HG03460 (cell line): ENCODE results near the gene RAB7A.
A peak's percentile ranks its signal among the peaks of the same experiment; 100 is the strongest.
"Not testable (repeated sequence)": the region's sequence is repeated elsewhere in the genome, so short reads cannot be mapped to it uniquely, and the experiment has no call there.

Experiments used
- ATAC-seq: cut with Tn5 transposase; IDR thresholded peaks from one replicate; pipeline ENCODE4 v1.9.1; 2021; ENCODE audit not compliant: unreplicated experiment

Gene RAB7A

DNA sequence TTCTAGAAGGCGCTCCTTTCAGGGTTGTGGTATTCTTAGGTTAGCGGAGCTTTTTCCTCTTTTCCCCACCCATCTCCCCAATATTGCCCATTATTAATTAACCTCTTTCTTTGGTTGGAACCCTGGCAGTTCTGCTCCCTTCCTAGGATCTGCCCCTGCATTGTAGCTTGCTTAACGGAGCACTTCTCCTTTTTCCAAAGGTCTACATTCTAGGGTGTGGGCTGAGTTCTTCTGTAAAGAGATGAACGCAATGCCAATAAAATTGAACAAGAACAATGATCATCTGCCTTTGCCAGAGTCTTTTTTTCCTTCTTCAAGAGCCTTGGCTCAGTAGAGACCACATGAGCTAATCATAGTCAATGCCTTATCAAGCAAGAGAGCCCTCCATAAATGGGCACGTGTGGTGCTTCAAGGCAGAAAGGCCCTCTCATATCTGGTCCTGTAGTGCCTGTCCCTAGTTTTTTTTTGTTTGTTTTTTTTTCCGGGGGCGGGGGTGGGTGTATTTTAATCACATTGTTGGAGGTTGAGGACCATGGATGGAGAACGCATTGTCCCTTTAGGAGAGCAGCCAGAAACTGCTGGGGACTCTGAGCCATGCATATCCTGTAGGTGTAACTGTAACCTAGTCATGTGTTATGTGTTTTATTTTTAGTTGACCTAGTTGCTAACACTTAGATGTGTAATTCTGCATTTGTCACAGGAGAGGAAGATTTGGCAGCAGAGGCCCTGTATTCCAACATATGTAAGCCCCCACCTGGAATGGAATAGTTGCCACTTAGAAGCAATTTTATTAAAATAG lies 88.7 kb downstream of the RAB7A start:
- ATAC-seq = no peak

DNA sequence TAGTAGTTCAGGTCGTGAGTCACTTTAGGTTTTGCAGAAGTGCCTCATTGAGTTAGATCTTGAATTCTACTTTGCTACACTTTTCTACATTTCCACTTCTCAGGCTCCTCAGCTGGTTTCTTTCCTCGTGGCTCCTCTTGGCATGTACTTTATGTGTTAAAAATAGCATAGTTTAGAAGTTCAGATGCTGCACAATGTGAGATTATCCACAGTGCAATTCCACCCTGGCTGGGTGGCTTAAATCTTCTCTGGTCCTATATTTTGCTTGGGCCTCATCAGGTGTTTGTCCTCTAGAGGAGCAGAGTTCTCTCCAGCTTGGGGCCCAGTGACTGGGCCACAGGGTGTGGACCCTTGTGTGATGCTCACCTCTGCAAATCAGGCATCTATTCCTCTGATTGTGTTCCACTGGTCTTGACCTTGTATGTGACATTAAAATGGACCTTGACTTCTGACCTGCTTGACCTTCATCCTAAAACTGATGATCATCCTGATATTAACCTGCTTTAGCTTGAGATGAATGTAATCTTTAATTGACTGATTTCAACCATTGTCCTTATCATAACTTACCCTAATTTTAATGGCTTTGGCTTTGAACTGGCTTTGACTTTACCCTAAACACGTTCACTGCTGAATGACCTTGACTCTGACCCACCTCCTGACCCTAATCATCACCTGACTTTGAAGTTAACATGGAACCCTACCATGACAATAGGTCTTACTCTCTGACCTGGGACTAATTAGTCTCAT lies 89.5 kb downstream of the RAB7A start:
- no peak for ATAC-seq

DNA sequence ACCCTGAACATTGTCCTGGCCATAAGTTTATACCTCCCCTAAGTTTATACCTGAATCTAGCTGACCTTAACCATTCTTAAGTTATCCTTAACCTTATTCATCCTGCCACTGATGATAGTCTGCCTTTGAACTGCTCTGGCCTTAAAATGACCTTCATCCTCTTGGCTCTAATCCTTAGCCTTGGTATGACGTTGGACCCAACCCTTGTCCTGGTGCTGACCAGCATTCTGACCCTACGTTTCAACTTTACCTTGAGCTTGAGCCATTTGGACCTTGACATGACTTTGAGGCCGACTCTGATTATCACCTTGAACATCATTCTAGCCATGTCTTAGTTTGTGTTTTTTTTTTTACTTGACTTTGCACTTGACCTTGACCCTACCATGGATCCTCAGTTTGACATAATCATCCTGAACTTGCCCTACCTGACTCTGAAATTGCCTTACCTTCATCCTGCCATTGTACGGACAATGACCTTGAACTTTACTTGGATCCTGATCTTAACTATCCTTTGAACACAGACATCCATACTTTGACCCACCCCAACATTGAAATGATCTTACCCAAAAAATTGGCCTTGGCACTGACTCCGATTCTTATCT lies 92.3 kb downstream of the RAB7A start:
- ATAC-seq = no peak

DNA sequence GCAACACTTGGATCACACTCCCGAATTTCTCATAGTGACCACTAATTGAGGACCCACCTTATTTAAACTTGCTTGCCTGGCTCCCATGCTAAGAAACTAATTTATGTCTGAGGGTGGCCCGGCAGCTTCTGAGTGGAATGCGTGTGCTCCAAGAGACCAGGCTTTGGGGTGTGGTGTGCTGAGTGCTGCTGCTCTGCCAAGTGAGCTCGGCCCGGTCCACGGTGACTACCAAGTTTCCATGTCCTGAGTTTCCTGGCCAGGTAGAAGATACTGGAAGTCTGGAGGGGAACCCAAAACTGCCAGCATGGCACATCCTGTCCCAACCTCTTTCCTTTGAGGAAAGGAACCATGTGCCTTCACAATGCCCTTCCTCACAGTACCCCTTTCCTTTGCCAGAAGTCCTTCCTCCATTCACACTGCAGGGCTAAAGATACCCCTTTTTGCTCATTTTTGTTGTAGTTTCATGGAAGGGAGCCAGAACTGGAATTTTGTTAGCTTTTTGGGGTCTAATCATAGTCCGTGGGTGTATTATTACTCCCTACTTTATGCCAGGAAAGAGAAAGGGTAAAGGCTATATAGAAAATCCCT lies 94.4 kb downstream of the RAB7A start:
- ATAC-seq = no peak

DNA sequence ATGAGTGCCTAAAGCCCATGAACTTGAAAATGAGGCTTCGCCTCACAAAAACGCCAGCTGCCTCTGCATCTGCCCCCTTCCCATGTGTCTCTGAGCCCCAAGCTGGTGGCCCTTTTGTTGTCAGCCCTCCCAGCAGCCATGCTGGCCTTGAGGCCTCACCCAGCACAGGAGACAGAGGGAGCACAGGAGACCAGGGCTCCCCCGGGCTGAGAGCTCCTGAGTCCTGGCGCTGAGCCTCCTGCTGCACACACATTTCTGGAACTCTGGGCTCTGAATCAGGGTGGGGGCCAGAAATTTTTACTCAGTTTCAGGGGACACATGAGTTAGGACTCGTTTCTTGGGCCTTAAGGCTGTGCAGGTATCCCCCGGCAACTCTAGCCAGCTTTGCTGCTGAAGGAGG lies 97.0 kb downstream of the RAB7A start:
- ATAC-seq = no peak

DNA sequence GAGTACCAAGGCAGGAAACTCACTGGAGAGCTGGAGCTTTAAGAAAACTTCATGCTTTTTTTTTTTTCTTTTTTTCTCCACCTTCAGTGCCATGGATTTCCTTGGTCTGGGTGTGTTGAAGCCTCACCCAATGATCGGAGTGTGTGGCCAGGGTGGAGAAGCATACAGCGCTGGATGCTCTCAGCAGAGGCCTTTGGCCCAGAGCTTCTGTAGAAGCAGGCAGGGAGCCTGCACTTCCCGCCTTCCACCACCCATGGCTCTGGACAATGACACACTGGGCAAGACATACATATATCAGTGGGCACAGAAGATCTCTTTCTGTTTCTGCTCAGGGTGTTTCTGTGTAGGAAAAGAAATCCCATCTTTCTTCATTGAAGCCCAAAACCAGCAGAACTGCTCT lies 97.6 kb downstream of the RAB7A start:
- ATAC-seq = no peak

DNA sequence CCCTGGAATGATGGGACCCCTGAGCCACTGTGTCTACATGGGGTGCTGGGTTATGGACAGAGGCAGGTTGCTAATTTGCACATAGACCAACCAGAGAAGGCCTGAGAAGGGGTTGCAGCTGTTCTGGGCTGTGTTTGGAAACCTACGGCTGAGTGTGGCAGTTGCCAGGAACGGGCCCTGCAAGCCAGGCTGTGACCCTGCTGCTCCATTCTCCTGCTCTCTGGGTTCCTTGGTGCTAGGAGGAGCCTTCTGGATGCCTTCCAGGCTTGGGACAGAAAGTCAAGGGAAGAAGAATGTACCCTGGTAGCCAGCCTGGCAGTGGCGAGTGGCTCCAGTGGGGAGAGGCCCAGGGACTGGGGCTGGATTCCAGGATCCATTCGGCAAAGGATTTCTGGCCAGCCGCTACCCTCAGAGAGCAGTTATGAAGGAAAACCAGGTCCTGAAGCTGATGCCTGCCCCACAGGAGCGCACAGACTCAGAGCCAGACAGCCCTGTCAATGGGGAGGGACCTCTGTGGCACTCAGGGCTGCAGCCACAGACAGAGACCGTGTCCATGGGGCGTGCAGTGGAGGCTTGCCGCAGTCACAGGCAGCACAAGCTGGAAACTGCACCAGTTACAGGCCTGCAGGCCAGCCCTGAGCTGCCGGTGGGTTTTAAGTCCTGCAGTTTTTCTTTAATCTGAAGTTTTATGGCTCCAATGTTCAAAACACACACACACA lies 98.3 kb downstream of the RAB7A start:
- no peak for ATAC-seq

DNA sequence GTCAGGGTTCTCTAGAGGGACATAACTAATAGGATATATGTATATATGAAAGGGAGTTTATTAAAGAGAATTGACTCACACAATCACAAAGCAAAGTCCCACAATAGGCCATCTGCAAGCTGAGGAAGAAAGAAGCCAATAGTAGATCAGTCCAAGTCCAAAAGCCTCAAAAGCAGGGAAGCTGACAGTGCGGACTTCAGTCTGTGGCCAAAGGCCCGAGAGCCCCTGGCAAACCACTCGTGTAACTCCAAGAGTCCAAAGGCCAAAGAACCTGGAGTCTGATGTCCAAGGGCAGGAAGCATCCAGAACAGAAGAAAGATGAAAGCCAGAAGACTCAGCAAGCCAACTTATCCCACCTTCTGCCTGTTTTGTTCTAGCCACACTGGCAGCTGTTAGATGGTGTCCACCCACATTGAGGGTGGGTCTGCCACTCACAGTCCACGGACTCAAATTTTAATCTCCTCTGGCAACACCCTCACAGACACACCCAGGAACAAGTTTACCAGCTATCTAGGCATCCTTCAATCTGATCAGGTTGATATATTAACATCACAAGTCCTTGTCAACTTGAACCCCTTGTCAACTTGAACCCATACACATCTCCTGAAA lies 99.2 kb downstream of the RAB7A start:
- no peak for ATAC-seq

DNA sequence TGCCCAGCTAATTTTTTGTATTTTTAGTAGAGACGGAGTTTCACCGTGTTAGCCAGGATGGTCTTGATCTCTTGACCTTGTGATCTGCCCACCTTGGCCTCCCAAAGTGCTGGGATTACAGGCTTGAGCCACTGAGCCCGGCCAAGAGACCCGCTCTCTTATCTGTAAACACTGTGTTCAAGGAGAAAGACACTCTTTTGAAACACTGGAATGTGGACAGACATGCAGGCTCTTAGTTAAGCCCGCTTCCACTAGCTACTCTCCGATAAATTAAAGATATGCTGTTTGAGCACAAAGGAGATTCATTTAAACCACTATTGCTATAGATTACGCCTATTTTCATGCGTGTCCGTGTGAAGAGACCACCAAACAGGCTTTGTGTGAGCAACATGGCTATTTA lies 103.1 kb downstream of the RAB7A start:
- ATAC-seq = not testable (repeated sequence)

DNA sequence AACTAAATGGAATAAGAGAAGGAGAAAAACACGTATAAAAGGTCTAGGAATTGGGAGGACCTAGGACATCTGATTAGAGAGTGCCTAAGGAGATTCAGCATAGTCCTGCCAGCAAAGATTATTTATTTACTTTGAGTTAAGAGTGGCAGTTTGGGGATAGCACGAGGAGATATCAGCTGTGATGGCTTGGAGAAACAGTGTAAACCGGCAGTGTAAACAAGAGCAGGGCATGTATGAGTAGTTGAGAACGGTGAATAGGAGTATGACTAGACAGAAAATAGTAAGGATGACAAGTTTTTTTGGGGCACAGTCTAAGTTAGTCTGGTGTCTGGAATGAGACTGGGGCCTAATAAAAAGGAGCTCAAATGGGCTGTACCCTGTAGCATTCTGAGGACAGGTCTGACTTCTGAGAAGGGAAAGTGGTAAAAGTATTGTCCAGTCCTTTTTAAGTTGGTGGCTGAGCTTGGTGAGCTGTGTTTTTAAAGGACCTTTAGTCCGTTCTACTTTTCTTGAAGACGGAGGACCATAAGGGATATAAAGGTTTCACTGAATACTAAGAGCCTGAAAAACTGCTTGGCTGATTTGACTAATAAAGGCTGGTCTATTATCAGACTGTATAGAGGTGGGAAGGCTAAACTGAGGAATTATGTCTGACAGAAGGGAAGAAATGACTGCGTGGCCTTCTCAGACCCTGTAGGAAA lies 104.1 kb downstream of the RAB7A start:
- ATAC-seq = not testable (repeated sequence)

DNA sequence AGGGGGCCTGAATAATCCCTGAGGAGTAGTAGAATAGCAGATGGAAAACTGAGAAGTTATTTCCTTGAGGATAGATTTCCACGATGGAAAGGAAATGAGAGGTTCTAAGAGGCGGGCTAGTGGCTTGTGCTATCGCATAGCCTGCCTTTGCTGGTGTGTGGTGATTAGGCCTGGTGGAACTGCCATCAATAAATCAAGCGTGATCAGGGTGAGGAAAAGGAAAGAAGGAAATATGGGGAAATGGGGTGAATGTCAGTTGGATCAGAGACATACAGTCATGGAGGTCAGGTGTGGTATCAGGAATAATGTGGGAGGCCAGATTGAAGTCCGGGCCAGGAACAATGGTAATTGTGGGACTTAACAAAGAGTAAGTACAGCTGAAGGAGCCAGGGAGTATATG lies 104.8 kb downstream of the RAB7A start:
- ATAC-seq = not testable (repeated sequence)

DNA sequence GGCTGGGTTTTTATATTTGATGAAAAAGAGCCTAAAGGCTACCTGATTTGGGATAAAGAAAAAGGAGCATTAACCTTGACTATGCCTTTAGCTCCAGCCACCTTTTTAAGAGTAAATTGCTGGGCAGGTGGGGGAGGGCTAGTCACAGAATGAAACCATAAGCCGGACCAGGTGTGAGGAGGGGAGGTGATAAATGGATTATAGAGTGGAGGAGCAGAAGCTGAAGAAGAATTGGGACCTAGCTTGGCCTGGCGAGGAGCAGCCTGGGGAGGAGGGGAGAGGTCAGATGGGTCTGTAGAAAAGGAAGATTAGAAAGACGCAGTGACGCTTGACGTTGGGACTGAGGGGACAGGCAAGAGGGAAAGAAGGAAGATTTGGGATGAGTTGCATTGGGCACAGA lies 107.0 kb downstream of the RAB7A start:
- ATAC-seq = not testable (repeated sequence)

DNA sequence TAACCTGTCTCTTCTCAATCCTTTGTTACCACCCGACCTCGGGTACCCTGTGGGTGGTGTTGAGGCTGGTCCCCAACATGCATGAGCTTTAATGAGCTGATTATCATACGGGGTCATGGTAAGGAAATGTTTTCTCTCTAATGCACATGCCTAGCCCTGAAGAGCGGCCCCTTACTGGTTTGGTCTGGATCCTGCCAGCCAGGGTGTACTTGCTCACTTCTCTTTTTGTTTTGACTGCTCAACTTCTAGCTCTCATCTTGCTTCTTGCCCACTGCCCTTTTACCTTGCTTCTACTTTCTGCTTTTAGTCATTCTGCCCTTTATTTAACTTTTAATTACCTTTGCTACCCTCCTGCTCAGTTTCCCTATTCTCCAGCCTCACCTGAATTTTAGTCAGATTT lies 109.1 kb downstream of the RAB7A start:
- no peak for ATAC-seq

DNA sequence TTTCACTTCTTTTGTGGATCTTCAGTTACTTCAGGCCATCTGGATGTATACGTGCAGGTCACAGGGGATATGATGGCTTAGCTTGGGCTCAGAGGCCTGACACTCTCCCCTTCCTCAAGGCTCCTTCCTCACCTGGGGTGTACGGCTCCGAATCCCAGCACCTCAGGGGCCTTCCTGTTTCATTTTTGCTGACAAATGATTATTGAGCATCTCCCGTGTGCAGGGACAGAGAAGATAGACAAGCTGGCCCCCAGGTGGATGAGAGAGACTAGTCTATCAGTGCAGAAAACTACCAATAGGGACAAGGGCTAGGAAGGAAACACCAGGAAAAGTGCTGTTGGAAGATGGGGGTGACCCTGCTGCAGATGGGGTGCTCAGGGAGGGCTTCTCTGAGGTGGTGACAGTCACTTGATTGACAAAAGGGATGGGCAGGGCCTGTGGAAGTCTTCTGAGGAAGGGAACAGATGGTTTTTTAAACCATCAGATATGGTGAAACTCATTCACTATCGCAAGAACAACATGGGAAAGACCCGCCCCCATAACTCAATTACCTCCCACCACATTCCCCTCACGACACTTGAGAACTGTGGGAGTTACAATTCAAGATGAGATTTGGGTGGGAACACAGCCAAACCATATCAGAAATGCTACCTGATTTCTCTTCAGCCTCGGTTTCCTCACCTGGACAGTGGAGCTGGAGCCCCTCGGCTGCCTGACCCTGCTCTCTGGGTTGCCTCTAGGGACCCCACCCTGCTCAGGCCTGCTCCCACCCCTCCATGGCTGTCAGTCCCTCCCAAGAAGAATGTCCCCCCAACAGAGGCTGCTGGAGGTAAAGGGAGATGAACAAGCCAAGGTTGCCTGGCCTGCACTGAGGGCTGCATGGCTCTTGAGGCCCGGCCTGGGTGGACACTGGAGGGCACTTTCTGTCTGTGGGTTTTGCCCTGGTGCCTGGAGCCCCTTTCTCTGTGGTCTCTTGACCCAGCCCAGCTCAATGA lies 116.2 kb downstream of the RAB7A start:
- no peak for ATAC-seq

DNA sequence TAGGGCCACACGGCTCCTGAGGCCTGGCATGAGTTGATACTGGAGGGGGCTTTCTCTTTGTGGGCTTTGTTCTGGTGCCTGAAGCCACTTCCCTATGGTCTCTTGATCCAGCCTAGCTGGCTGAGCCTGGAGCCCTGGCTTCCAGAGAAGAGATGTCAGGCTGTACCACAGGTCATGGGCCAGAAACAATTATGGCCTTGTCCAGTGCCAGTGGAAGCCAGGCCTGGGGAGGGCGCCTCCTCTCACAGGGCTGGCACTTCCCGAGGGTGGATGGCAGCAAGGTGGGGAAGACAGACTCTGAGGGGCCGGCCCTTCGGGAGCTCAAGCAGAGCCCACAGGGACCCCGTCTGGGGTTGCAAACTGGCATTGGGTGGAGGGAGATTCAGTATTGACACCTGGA lies 118.5 kb downstream of the RAB7A start:
- no peak for ATAC-seq

DNA sequence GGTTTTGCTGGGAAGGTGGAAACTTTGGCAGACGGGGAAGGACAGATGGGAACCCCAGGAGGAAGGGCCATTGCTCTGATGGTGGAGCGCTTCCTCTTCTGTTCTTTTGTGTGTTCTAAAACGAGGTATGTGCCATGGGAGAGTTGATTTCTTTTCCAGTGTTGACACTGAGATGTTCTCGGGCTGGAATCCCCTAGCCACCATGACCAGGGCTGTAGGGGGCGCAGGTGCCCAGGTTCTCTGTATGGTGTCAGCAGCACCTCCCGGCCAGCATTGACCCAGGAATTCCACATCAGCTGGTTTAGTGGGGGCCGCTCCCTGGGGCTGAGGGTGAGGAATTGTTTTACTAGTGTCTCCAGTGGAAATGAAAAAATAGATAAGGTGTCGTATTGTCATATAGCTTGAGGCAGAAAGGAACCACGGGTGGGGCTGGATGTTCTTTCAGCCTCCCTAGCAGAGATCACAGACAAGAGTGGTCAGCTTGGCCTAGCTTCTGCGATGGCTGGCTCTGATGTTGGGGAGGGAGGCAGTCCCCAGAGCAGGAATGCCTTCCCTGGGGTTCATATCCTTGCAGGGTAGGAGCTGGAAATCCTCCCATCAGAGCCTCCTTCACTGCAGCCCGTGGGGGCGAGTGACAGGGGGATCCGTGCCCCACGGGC lies 119.3 kb downstream of the RAB7A start:
- no peak for ATAC-seq

DNA sequence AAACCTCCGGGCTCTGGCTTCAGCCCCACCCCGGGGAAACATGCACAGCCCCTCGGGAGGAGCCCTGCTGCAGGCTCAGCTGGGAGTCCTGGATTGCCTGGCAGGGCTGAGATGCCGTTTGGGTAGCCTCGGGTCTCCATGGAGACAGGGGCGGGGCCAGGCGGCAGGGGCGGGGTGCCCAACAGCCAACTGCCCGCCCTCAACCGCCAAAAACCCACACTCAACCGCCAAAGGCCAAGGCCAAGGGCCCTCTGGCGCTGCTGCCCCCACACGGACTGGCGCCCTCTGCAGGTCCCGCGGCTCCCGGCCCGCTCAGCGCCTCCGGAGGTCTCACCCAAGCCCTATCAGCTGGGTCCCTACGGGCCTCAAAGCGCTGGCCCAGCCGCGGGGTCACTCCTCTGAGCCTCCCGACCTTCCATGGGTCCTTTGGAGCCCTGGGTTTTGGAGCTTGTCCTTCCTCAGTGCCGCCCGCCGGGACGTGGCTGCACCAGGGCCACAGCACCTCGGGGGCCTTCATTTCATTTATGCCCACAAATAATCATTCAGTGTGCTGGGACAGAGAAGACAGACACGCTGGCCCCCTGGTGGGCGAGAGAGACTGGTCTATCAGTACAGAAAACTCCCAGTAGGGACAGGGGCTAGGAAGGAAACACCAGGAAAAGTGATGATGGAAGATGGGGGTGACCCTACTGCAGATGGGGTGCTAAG lies 119.9 kb downstream of the RAB7A start:
- peak; percentile 65 for ATAC-seq

DNA sequence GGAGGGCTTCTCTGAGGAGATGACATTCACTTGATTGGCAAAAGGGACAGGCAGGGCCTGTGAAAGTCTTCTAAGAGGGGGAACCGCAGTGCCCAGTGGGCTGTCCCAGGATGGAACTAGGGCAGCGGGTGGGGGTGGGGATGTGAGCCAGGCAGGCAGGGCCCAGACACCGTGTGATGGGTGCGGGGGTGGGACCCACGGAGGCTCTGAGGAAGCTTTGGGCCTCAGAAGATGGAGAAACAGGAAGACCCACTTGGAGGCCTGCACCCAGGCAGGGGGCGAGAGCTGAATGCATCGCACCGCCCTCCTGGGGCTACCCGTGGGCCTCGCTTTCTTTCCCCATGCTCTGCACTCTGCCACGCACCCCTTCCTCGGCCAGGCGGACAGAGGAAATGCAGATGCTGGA lies 120.5 kb downstream of the RAB7A start:
- ATAC-seq = no peak
